Lung (tissue), 12 donors: ENCODE data around the gene SHB. TPM values are rescaled to one million over a fixed set of nuclear protein-coding genes. Genes with fewer than 3 reads are reported as not detected.

Source experiments
- ATAC-seq: fragments of 200-7000 bp; cut with Tn5 transposase; one replicate; pipeline ENCODE4 v1.9.1; 2020; ENCODE audit warnings: moderate number of reproducible peaks; ENCODE audit not compliant: insufficient read depth, low FRiP score
- DNase-seq, 3 donors: peaks; one replicate each; pipeline ENCODE4 v3.0.0-alpha.2; 2013 to 2017
- H3K27ac ChIP-seq, 2 donors: one replicate each; pipeline ENCODE4 v1.5.1; 2013; ENCODE audit warnings: mild to moderate bottlenecking in 2 of 2, moderate library complexity in 2 of 2, control low read depth in 1 of 2, inconsistent platforms in 1 of 2, low read depth in 1 of 2, low read length in 1 of 2
- H3K27me3 ChIP-seq, 3 donors: one replicate each; pipeline ENCODE4 v1.5.1; 2013; ENCODE audit warnings: low read length in 2 of 3; ENCODE audit not compliant: control insufficient read depth in 3 of 3, insufficient read depth in 3 of 3
- H3K36me3 ChIP-seq, 4 donors: one replicate each; pipeline ENCODE4 v1.5.1; 2013; ENCODE audit warnings: low read length in 4 of 4, mild to moderate bottlenecking in 1 of 4, moderate library complexity in 1 of 4; ENCODE audit not compliant: control insufficient read depth in 4 of 4, insufficient read depth in 4 of 4
- H3K4me1 ChIP-seq, 5 donors: one replicate each; pipeline ENCODE4 v1.5.1; 2013; ENCODE audit warnings: low read length in 5 of 5, mild to moderate bottlenecking in 2 of 5, moderate library complexity in 1 of 5; ENCODE audit not compliant: control insufficient read depth in 5 of 5, insufficient read depth in 5 of 5
- H3K4me3 ChIP-seq: one replicate; pipeline ENCODE4 v1.5.1; 2013; ENCODE audit warnings: mild to moderate bottlenecking, control low read depth, moderate library complexity
- H3K9ac ChIP-seq, 2 donors: one replicate each; pipeline ENCODE4 v1.5.1; 2013; ENCODE audit warnings: low read length in 2 of 2, control low read depth in 1 of 2; ENCODE audit not compliant: insufficient read depth in 1 of 2
- H3K9me3 ChIP-seq, 4 donors: one replicate each; pipeline ENCODE4 v1.5.1; 2013; ENCODE audit warnings: low read length in 3 of 4, mild to moderate bottlenecking in 1 of 4, moderate library complexity in 1 of 4; ENCODE audit not compliant: control insufficient read depth in 4 of 4, insufficient read depth in 3 of 4
- WGBS, 2 donors: extraction: QIAGEN DNeasy Blood & Tissue Kit; methylation state at CpG; one replicate each; pipeline ENCODE4 v1.1.7; 2013; 5-methylcytosine and 5-hydroxymethylcytosine counted together
- polyA plus RNA-seq, 2 donors: library from polyadenylated mRNA; stranded (reverse); fragments of 200-250 nt; gene quantifications; one replicate each; pipeline ENCODE4 v1.2.1, GENCODE V29; 2013
- total RNA-seq, 2 donors: library from RNA; depleted of rRNA in 1 of 2; stranded (reverse); fragments of >200 nt in 1 of 2; gene quantifications; one replicate each; pipeline ENCODE4 v1.2.1, GENCODE V29; 2014 to 2021
- TF ChIP-seq, protein P1 (sequence below): IDR thresholded peaks from 2 replicates; pipeline ENCODE4 v1.5.1; 2012; ENCODE audit warnings: mild to moderate bottlenecking; ENCODE audit errors: control extremely low read depth, extremely low read depth
- donor health status: control.
- donor health status: control.
- donor health status: Bipolar disorder and iron deficiency.
- donor health status: healthy.
- donor health status: DM: yes; HTN: yes; CAD: no.

The SHB gene
- total and polyA plus RNA-seq, 4 donors = 10.8 to 32.3 (median 14.4) TPM

DNA sequence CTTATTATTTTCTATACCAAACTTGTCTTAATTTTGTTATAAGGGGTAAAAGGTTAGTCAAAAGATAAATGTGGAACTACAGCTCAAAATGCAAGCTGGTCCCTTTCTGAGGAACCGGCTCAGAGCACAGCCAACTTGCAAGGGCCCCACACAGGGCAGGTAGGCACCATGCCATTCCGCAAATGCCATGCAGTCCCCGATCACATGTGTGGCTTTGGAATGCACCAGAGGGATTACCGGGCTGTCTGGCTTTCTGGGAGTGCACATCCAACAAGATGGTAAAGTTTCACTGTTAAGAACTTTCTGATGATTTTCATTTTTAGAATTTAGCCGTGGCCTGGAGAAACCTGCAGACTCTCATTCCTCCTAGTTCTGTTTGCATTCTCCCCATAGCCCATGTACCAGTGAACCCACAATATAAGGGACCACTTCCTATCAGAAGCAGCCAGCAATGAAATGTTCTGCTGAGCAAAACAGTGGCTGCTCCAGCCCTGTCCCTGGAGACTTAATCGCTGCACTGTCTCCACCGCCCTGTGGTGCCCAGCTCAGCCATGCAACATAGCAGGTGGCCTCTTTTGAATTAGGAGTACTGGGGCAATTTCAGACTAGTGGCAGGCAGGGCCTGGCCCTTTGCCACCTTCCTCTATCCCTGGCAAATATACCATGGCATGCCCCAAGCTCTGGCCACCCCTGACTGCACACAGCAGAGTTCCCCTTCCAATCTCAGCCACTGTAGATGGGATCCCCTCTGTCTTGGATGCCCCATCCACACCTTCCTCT, 11.4 kb downstream of the SHB start:
- H3K36me3 ChIP-seq = peaks cover 0 to 4% (median 0%) of the 10 kb centered on the region in 4 donors
- H3K9ac ChIP-seq = no peak overlapping the region
- peak; percentile 5 for ATAC-seq
- H3K4me1 ChIP-seq = peaks cover 3 to 35% (median 26%) of the 10 kb centered on the region in 5 donors
- no peaks in the 10 kb centered on the region for H3K27me3 ChIP-seq
- no peak overlapping the region for H3K4me3 ChIP-seq
- DNase-seq = no peak
- TF ChIP-seq, protein P1, sequence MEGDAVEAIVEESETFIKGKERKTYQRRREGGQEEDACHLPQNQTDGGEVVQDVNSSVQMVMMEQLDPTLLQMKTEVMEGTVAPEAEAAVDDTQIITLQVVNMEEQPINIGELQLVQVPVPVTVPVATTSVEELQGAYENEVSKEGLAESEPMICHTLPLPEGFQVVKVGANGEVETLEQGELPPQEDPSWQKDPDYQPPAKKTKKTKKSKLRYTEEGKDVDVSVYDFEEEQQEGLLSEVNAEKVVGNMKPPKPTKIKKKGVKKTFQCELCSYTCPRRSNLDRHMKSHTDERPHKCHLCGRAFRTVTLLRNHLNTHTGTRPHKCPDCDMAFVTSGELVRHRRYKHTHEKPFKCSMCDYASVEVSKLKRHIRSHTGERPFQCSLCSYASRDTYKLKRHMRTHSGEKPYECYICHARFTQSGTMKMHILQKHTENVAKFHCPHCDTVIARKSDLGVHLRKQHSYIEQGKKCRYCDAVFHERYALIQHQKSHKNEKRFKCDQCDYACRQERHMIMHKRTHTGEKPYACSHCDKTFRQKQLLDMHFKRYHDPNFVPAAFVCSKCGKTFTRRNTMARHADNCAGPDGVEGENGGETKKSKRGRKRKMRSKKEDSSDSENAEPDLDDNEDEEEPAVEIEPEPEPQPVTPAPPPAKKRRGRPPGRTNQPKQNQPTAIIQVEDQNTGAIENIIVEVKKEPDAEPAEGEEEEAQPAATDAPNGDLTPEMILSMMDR = no peak
- H3K9me3 ChIP-seq = no peaks in the 10 kb centered on the region
- 73 to 87% methylated on average over 7 of the region's 7 CpGs for WGBS, 2 donors
- H3K27ac ChIP-seq = peak overlapping the region in 1 of 2 donors; percentile 77

DNA sequence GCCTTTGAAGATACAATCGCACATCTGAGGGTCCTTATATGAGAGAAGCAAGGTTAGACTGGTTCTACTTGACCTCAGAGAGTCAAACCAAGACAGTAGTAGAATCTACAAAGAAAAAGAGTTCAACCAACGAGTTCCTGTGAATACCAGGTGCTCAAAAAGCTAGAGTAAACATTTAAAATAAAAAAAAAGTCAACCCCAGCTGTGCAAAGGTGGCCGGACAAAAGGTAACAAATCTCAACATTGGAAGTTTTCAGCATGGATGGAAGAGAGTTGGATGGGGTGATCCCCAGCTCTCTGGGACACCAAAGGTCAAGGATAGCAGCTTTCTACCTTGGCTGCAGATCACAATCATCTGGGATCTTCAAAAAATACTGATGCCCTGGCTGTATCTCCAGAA, 14.4 kb downstream of the SHB start:
- no peak for ATAC-seq
- DNase-seq = no peak
- TF ChIP-seq, protein P1 = no peak
- Histone ChIP-seq H3K9ac (no peak overlapping the region), H3K27me3 (no peaks in the 10 kb centered on the region), H3K36me3 (peaks cover 0 to 8% (median 0%) of the 10 kb centered on the region in 4 donors), H3K4me3 (no peak overlapping the region), H3K27ac (peak overlapping the region in 1 of 2 donors; percentile 32), H3K9me3 (no peaks in the 10 kb centered on the region), H3K4me1 (peaks cover 0 to 29% (median 26%) of the 10 kb centered on the region in 5 donors)
- 72 to 84% methylated on average over 3 of the region's 3 CpGs for WGBS, 2 donors

DNA sequence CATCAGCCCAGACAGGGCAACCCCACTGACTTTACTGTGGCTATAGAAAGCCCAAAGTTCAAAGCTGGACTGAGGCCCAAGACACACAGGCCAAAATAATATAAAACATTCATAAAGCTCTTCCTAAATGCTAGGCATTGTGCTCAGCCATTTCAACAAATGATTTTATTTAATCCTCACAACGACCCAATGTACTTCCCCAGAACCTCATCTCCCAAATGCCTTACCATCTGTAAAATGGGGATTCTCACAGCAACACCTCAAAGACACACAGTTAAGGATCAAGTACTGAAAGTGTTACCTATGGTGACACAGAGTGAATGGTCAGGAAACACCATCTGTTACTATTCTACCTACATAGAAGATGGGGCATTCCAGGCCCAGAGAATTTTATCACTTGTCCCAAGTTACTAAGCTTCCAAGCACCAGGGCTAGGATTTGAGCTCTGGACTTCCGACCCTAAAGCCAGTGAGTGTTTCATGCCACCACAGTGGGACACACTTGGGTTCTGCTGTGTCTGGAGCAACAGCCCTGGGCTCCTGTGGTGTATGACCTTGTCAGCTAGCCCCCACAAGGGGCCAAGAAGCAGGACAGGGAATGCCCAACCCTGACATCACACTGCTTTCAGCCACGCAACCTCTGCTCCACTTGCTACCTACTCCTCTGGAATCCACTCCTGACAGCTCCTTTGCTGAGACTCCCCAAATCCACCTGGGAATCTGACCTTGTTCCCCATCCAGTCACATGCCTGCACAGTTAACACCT, 15.1 kb downstream of the SHB start:
- no peak for ATAC-seq
- H3K36me3 ChIP-seq = peaks cover 0 to 8% (median 0%) of the 10 kb centered on the region in 4 donors
- TF ChIP-seq, protein P1 = no peak

More for the DNA sequence above, 15.1 kb downstream of the SHB start:
- H3K4me1 ChIP-seq = peaks cover 0 to 29% (median 23%) of the 10 kb centered on the region in 5 donors
- no peaks in the 10 kb centered on the region for H3K9me3 ChIP-seq
- H3K27ac ChIP-seq = peak overlapping the region in 1 of 2 donors; percentile 32
- H3K4me3 ChIP-seq = no peak overlapping the region
- WGBS, 2 donors = 88 to 91% methylated on average over 3 of the region's 3 CpGs
- no peak for DNase-seq
- no peaks in the 10 kb centered on the region for H3K27me3 ChIP-seq
- no peak overlapping the region for H3K9ac ChIP-seq
